ENCODE data around the gene PTGER4. TPM values are rescaled to one million over a fixed set of nuclear protein-coding genes. Genes with fewer than 3 reads are reported as not detected.
"Not testable (repeated sequence)": the region's sequence is repeated elsewhere in the genome, so short reads cannot be mapped to it uniquely, and the experiment has no call there.

PTGER4 gene
- total RNA-seq, 2 donors from 2014 or later, result 25.9 to 38.9 TPM

DNA sequence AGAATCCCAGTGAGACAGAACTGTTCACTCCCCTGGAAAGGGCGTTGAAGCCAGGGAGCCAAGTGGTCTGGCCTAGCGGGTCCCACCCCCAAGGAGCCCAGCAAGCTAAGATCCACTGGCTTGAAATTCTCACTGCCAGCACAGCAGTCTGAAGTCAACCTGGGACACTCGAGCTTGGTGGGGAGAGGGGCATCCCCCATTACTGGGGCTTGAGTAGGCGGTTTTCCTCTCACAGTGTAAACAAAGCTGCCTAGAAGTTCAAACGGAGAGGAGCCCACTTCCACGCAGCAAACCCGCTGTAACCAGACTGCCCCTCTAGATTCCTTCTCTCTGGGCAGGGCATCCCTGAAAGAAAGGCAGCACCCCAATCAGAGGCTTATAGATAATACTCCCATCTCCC is 45.1 kb upstream of the PTGER4 start:
- WGBS, 2 donors, result 76 to 98% methylated on average over 5 to 7 of the region's 7 CpGs

DNA sequence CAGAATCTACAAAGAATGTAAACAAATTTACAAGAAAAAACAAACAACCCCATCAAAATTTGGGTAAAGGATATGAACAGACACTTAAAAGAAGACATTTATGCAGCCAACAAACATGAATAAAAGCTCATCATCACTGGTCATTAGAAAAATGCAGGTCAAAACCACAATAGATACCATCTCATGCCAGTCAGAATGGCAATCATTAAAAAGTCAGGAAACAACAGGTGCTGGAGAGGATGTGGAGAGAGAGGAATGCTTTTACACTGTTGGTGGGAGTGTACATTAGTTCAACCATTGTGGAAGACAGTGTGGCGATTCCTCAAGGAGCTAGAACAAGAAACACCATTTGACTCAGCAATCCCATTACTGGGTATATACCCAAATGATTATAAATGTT is 40.2 kb upstream of the PTGER4 start:
- H3K4me3 ChIP-seq; H3K4me1 ChIP-seq; intact Hi-C loops (cut with DNase I); H3K9me3 ChIP-seq; H3K27me3 ChIP-seq; H3K27ac ChIP-seq; ATAC-seq; DNase-seq; H3K36me3 ChIP-seq (replicated peaks in 1 of 2; ENCODE audit: insufficient read depth in 1 of 2, low read depth in 2 of 2): not testable (repeated sequence)
- 82 to 89% methylated on average over 1 of the region's 1 CpG for WGBS, 2 donors

More for the DNA sequence above, 45.1 kb upstream of the PTGER4 start:
- Histone ChIP-seq H3K27me3 (no peaks in the 10 kb centered on the region), H3K9me3 (no peaks in the 10 kb centered on the region), H3K36me3 (replicated peaks in 1 of 2; ENCODE audit: insufficient read depth in 1 of 2, low read depth in 2 of 2) (no peaks in the 10 kb centered on the region), H3K4me3 (no peak overlapping the region), H3K4me1 (no peaks in the 10 kb centered on the region), H3K27ac (no peak overlapping the region)
- intact Hi-C loops (cut with DNase I), result no loop called here
- ATAC-seq (no peak), DNase-seq (no peak)
- TF ChIP-seq POLR2A (IDR thresholded peaks at IDR 0.05), result no peak
- TF ChIP-seq, protein P1, sequence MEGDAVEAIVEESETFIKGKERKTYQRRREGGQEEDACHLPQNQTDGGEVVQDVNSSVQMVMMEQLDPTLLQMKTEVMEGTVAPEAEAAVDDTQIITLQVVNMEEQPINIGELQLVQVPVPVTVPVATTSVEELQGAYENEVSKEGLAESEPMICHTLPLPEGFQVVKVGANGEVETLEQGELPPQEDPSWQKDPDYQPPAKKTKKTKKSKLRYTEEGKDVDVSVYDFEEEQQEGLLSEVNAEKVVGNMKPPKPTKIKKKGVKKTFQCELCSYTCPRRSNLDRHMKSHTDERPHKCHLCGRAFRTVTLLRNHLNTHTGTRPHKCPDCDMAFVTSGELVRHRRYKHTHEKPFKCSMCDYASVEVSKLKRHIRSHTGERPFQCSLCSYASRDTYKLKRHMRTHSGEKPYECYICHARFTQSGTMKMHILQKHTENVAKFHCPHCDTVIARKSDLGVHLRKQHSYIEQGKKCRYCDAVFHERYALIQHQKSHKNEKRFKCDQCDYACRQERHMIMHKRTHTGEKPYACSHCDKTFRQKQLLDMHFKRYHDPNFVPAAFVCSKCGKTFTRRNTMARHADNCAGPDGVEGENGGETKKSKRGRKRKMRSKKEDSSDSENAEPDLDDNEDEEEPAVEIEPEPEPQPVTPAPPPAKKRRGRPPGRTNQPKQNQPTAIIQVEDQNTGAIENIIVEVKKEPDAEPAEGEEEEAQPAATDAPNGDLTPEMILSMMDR (IDR thresholded peaks at IDR 0.05), result no peak

DNA sequence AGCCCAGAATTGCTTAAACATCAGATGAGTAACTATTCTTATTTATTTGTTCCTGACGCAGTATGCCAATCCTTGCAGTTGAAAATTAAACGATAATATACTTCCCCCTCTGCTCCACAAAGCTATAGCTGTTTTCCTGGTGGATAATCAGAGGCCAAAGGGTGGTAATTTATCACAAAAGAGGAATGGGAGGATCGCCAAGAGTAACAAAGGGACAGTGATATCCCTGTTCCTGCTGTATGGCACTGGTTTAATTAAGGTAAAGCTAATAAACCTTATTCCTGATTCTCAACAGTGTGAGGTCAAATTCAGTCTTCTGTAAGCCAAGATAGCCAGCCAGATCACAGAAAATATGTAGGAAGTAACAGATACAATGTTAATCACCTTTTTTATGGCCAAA is 33.4 kb upstream of the PTGER4 start:
- no peak overlapping the region for H3K4me3 ChIP-seq
- H3K36me3 ChIP-seq (replicated peaks in 1 of 2; ENCODE audit: insufficient read depth in 1 of 2, low read depth in 2 of 2), result no peaks in the 10 kb centered on the region
- intact Hi-C loops (cut with DNase I), result no loop called here
- no peak for TF ChIP-seq POLR2A (IDR thresholded peaks at IDR 0.05)
- TF ChIP-seq, protein P1 (IDR thresholded peaks at IDR 0.05), result no peak
- no peak for DNase-seq
- peak overlapping the region in 1 of 4 donors; percentile 7 for H3K27ac ChIP-seq
- ATAC-seq, result no peak
- H3K9me3 ChIP-seq, result no peaks in the 10 kb centered on the region
- 2 to 19% methylated on average over 3 of the region's 3 CpGs for WGBS, 2 donors
- no peaks in the 10 kb centered on the region for H3K27me3 ChIP-seq
- H3K4me1 ChIP-seq, result peaks cover 6% of the 10 kb centered on the region

DNA sequence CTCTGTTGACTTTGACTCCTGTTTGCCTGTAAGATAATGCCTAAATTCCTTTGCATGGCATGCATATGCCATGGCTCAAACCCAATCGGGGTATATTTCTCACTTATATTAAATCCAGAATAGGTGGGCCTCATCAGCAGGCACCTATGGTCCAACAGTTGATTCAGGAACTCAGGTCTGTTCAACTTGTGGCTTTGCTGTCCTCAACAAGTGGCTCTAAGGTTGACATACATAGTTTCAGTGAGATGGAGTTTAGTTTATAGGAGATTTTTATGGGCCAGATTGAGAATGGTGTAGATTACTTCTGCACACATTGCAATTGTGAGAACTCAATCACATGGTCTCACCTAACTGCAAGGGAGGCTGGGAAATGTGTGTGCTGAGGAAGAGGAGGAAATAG is 31.6 kb upstream of the PTGER4 start:
- intact Hi-C loops (cut with DNase I), result no loop called here
- no peak overlapping the region for H3K4me3 ChIP-seq
- no peaks in the 10 kb centered on the region for H3K27me3 ChIP-seq
- H3K4me1 ChIP-seq, result peaks cover 6% of the 10 kb centered on the region
- DNase-seq (no peak), ATAC-seq (no peak)
- no peak overlapping the region for H3K27ac ChIP-seq
- WGBS, 2 donors, result 90 to 94% methylated on average over 1 of the region's 1 CpG
- no peaks in the 10 kb centered on the region for H3K36me3 ChIP-seq (replicated peaks in 1 of 2; ENCODE audit: insufficient read depth in 1 of 2, low read depth in 2 of 2)
- H3K9me3 ChIP-seq, result no peaks in the 10 kb centered on the region
- TF ChIP-seq, protein P1 (IDR thresholded peaks at IDR 0.05), result no peak
- TF ChIP-seq POLR2A (IDR thresholded peaks at IDR 0.05), result no peak

DNA sequence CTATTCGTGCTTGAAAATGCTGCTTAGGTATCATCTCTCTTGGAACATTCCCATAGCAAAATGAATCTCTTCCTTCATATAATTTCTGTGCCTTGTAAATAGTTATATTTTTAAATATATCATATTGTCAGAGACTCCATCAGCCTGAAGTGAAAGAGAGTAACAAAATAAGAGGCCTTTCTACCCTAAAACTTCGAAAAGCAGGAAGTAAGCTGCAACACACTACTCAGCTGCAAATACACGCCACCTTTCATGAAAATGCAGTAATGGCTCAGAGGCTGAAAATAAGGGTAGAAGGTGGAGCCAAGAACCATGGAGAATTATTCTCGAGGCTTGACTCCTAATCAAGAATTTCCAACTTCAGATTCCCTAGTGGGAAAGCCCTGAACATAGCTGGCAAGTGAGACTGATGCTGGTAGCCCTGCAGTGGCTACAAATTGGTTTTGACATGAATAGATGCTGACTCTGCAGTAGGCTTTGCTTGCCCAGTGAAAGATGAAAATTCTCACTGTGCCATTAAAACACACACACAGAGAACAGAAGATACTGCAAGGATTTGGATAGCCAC is 30.2 kb upstream of the PTGER4 start:
- WGBS, 2 donors, result 76 to 80% methylated on average over 4 of the region's 4 CpGs
- no peak for ATAC-seq

More for the DNA sequence above, 30.2 kb upstream of the PTGER4 start:
- intact Hi-C loops (cut with DNase I), result no loop called here
- Histone ChIP-seq H3K4me3 (no peak overlapping the region), H3K36me3 (replicated peaks in 1 of 2; ENCODE audit: insufficient read depth in 1 of 2, low read depth in 2 of 2) (no peaks in the 10 kb centered on the region), H3K4me1 (peaks cover 6% of the 10 kb centered on the region), H3K27ac (no peak overlapping the region), H3K9me3 (no peaks in the 10 kb centered on the region), H3K27me3 (no peaks in the 10 kb centered on the region)
- TF ChIP-seq POLR2A (IDR thresholded peaks at IDR 0.05), result no peak
- TF ChIP-seq, protein P1 (IDR thresholded peaks at IDR 0.05), result no peak
- no peak for DNase-seq
